Stimulated activated CD4-positive, alpha-beta T cell treated with anti-CD3 and anti-CD28 coated beads, Interleukin-4, amount 100 ng/mL, for 1 hour (primary cell): ENCODE data around the gene TAGLN2.
A peak's percentile ranks its signal among the peaks of the same experiment; 100 is the strongest.

ENCODE experiments used
- DNase-seq: peaks from one replicate; pipeline ENCODE4 v3.0.0-alpha.2; 2020

The TAGLN2 gene

GRCh38 chr1:159924791-159925718 is at the start of gene TAGLN2:
TAGLN2 (minus strand) TSS chr1:159925507; CDS start chr1:159920509, 4,998 bp downstream.
- peak; percentile 94 for DNase-seq

DNA sequence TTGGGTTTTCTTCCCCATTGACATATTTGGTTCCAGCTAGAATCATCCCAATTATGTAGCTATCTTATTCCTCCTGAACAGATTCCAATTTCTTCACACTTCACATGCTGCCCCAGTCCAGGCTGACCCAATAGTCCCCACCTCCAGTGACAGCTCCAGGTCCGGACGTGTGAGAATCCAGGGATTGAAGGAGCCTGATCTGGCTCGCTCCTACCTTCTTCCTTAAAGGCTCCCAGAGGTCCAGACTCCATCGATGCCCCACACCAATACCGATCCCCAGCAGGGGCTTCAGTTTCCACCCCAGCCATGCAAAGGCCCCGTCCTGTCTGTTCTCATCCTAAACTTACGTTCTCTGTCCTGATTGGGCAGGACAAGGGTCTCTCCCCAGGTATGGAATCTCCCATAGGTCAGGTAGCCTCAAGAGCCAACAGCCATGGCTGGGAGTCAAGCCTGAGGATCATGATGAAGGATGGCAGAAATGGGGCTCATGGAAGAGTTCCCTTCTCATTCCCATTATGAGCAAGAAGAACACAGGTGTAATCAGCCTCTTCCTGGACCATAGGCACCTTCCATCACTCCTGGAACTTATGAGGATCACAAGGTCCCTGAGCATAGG is 49.2 kb upstream of the TAGLN2 start:
- DNase-seq: no peak

- no peak for DNase-seq
Measured at GRCh38 chr1:159973350-159973940, 48.1 kb upstream of the TAGLN2 start.

DNA sequence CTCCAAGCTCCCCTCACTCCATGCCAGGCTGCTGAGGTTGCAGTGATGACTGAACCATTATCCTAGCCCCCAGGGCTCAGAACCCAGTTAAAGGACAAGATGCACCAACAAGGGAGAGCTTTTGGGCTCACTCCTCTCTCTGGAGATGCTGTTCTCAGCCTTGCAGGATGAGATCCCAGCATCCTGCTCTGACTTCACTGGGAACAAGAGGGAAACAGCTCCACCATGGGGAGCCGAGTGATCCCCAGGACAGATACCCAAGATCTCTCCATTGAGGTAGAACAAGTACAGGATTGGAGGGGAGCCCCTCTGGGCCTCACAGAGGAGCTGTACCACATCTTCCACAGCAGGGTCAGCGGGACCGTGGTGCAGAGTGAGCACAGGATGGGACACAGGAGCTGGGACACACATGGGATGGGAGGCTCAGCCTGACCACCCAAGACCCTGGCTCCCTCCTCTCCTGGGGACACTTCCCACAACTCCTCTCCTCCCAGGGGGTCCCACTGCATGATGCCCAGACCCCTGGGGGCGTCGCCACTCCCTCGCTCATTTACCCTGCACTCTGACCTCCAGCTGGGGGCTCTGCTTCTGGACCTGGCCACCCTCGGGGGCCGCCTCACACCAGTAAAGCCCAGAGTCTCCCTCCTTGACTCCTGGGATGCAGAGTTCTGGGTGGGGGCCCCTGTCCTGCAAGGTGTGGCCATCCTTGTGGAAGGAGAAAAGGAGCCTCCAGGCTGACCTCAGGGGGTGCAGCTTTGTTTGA is 47.3 kb upstream of the TAGLN2 start:
- no peak for DNase-seq

DNA sequence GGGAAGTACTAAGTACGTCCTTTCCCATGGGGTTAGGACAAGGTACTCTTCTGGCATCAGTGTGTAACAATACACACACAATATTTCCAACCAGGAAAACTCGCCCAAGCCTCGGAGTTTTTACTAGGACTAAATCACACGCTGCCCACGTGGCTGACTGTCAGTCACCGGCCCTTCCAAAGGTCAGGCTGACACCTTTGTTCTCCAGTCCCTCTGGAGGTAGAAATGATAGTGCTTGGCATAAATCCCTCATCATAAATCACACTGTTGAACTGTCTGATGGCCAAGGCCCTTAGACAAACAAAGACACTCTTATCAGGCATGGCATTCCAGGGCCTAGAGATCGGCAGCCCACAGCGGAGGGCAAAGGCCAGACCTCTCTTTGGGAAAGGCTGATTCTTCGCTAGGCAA is 45.6 kb upstream of the TAGLN2 start:
- DNase-seq: no peak

GRCh38 chr1:159968901-159969300 is 43.6 kb upstream of the TAGLN2 start:
- no peak for DNase-seq

GRCh38 chr1:159965263-159965662 is 40.0 kb upstream of the TAGLN2 start:
- no peak for DNase-seq

DNA sequence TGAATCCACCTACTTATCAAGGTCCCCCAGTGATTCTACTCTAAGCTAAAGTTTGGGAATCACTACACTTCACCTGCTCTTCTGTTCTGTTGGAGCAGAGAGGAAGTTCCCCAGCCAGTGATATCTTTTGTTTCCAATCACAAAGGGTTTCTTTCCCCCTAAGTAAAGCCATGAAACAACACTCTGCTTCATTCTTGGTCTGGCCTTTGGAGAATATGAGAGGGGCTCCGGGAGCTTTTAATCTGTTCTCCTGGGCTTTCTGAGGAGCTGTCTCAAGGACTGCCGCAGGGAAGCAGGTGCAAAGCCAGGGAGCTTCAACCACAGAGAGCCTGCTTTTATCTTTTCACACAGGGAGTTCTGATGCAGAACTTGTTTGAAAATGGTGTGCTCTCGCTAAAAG is 38.8 kb upstream of the TAGLN2 start:
- DNase-seq: no peak

DNA sequence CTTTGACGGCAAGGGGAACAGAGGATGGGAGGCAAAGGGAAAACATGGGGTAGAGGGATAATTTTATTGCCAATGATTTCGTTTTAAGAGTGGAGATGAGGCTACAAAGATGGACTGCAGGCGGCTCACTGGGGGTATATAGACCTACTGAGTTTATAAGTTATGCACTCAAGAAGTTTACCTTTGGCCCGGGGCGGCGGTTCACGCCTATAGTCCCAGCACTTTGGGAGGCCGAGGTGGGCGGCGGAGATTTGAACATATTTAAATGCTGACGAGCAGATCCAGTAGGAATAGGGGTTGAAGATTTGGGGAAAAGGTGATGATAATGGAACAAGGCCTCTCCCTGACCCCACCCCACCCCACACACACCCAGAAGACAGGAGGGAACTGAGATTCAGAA is 36.9 kb upstream of the TAGLN2 start:
- DNase-seq: no peak

DNA sequence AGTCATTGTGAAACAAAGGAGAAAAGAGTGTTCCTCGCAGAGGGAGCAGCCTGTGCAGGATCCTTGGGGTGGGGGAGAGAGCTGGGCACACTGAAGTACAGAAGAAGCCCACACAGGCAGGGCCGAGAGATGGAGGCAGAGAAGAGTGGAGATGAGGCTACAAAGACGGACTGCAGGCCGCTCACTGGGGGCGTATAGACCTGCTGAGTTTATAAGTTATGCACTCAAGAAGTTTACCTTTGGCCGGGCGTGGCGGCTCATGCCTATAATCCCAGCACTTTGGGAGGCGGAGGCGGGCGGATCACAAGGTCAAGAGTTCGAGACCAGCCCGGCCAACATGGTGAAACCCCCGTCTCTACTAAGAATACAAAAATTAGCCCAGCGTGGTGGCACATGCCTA is 36.3 kb upstream of the TAGLN2 start:
- no peak for DNase-seq

GRCh38 chr1:159960721-159961381 is 35.5 kb upstream of the TAGLN2 start:
- no peak for DNase-seq

GRCh38 chr1:159959451-159959850 is 34.1 kb upstream of the TAGLN2 start:
- no peak for DNase-seq

- DNase-seq: no peak
Measured at GRCh38 chr1:159958719-159959380, 33.5 kb upstream of the TAGLN2 start.

GRCh38 chr1:159957824-159958268 is 32.5 kb upstream of the TAGLN2 start:
- DNase-seq: no peak

DNA sequence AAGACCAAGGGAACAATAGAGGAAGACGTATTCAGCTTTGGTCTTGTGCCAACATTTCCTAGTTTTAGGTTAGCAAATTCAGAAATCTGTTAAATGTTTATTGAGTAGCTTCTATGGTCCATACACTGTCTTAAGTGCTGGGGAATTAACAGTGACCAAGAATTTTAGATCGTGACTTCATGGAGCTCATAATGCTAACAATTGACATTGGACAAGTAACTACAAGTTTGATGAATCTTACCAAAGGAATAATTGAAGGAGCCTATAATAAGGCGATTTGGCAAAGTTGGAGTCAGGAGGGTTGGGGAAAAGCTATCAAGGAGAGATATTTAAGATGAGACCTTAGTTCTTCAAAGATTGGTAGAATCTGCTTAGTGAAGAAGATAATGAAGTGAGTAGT is 30.1 kb upstream of the TAGLN2 start:
- no peak for DNase-seq

DNA sequence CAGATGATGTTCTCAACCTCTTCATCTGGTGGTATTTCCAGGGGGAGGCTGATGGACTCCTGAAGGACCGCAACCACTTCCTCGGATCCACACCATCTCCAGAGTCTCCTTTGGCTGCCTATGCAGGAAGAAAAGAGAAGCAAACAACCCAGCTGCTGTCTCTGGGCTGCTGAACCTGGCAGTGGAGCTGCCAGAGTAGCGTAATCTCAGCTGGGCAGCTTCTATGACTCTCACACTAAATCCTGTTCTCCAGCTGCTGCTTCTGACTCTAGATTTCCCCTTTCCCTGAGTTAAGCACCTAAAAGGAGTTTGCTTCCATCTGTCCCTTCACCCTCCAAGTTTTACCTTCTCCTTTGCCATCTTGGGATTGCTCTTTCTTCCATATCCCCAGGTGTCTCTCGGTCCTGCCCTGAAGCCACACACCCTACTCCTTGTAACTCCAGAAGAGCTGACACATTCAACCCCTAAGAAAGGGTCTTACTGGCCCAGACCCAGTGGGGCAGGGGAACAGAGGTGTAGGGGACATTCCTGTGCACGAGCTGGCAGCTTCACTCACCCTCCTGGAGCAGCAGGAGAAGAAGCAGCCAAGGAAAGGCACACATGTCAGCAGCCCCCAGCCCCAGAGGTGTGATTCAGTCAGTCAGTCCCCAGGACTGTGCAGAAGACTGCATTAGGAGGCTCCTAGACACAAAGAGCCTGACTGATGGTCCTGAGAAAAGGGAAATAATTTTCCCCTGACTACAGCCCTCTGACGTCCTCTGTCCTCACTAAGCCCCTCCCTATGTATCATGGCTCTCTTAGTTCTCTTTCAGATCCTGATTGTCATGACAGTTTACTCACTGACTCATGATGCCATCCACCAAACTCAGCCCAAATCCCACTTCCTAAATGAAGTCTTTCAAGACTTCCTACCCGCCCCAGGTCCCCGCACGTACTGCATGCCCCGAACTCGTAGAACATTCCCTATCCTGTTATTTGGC is 28.5 kb upstream of the TAGLN2 start, which contains the start of gene SLAMF9:
SLAMF9 (minus strand) TSS at position 702 of the 980 bp plus-strand sequence; CDS start at position 602, 100 bp downstream.
- DNase-seq: no peak

DNA sequence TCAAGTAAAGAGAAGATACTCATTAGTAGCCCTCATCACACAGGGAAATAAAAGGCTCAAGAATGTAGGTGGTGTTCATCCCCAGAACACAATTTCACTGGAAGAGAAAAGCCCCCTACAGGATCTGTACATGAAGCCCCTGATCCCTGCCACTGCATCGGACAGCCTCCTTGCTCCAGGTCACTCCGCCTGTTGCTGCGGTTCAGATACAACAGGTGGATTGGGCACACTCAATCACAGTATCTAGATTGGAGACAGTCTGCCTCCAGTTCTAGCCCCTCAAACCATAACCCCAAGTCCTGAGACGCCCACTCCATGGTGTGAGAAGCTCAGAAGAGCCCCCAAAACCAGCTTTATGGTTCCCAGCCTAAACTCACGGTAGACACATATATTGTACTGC is 27.6 kb upstream of the TAGLN2 start:
- no peak for DNase-seq

DNA sequence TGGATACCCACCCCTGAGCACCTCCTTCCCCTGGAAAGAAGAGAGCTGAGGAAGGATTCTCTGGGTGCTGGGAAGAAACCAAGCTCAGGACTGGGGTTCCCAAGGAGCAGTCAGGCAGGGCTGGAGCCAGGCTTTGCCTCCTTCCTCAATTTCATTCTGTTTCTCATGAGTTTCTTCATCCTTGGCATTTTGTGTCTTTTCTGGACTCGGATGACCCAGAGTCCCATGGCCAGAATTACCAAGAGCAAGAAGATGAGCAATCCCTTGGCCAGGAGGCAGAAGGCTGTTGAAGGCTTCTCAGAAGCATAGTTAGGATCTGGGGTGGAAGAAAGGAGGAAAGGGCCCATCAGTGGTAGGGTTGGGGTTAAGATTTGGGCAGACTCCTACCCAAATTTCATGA is 26.2 kb upstream of the TAGLN2 start:
- DNase-seq: no peak

- DNase-seq: no peak
Measured at GRCh38 chr1:159951016-159951415, 25.7 kb upstream of the TAGLN2 start.

DNA sequence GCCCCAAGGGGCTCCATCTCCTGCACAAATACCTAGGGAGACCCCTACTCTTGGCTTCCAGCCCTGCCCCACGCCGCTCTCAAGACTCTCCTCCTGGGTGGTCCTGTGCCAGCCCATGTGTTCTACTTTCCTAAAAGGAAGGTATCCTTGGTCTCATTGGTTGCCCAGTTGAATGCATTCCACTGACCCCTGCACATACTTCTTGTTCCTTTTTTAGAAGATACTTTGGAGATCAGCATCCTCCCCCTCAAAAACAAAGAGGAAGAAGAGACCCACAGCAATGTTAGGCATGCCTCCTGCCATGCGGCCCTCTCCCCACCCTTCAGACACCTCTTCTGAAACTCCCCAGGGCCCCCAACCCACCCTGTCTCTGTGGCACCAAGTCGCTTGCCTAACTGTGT is 24.7 kb upstream of the TAGLN2 start:
- no peak for DNase-seq

- no peak for DNase-seq
Measured at GRCh38 chr1:159949123-159949522, 23.8 kb upstream of the TAGLN2 start.
